ENCODE data around the gene PAK1.

Gene PAK1

GRCh38 chr11:77436969-77437368 lies 36.9 kb downstream of the PAK1 start:
- DNase-seq (ENCODE audit: low read depth in 2 of 3, low spot score in 1 of 3): no peak

GRCh38 chr11:77436506-77436905 lies 37.4 kb downstream of the PAK1 start:
- DNase-seq (ENCODE audit: low read depth in 2 of 3, low spot score in 1 of 3): no peak

GRCh38 chr11:77435972-77436371 lies 37.9 kb downstream of the PAK1 start:
- no peak for DNase-seq (ENCODE audit: low read depth in 2 of 3, low spot score in 1 of 3)

- DNase-seq (ENCODE audit: low read depth in 2 of 3, low spot score in 1 of 3): no peak
These were observed 42.1 kb downstream of the PAK1 start for GRCh38 chr11:77431813-77432212.

- no peak for DNase-seq (ENCODE audit: low read depth in 2 of 3, low spot score in 1 of 3)
These were observed 45.3 kb downstream of the PAK1 start for GRCh38 chr11:77428598-77428997.

GRCh38 chr11:77425346-77425745 lies 48.5 kb downstream of the PAK1 start:
- no peak for DNase-seq (ENCODE audit: low read depth in 2 of 3, low spot score in 1 of 3)

GRCh38 chr11:77424644-77425043 lies 49.2 kb downstream of the PAK1 start:
- no peak for DNase-seq (ENCODE audit: low read depth in 2 of 3, low spot score in 1 of 3)

- DNase-seq (ENCODE audit: low read depth in 2 of 3, low spot score in 1 of 3): no peak
These were observed 50.3 kb downstream of the PAK1 start for GRCh38 chr11:77423624-77424023.

GRCh38 chr11:77422687-77423086 lies 51.2 kb downstream of the PAK1 start:
- DNase-seq (ENCODE audit: low read depth in 2 of 3, low spot score in 1 of 3): no peak

GRCh38 chr11:77421041-77421723 lies 52.7 kb downstream of the PAK1 start:
- no peak for DNase-seq (ENCODE audit: low read depth in 2 of 3, low spot score in 1 of 3)

GRCh38 chr11:77418971-77419597 lies 54.8 kb downstream of the PAK1 start:
- DNase-seq (ENCODE audit: low read depth in 2 of 3, low spot score in 1 of 3): no peak

GRCh38 chr11:77418155-77418970 lies 55.5 kb downstream of the PAK1 start:
- no peak for DNase-seq (ENCODE audit: low read depth in 2 of 3, low spot score in 1 of 3)

- DNase-seq (ENCODE audit: low read depth in 2 of 3, low spot score in 1 of 3): no peak
These were observed 57.5 kb downstream of the PAK1 start for GRCh38 chr11:77416357-77416756.

- DNase-seq (ENCODE audit: low read depth in 2 of 3, low spot score in 1 of 3): no peak
These were observed 59.9 kb downstream of the PAK1 start for GRCh38 chr11:77413850-77414460.

GRCh38 chr11:77412814-77413213 lies 61.1 kb downstream of the PAK1 start:
- DNase-seq (ENCODE audit: low read depth in 2 of 3, low spot score in 1 of 3): no peak

GRCh38 chr11:77411717-77412441 lies 62.0 kb downstream of the PAK1 start:
- peak; percentile 66 to 75 (median 71) for DNase-seq (ENCODE audit: low read depth in 2 of 3, low spot score in 1 of 3)

GRCh38 chr11:77411137-77411707 lies 62.7 kb downstream of the PAK1 start:
- DNase-seq (ENCODE audit: low read depth in 2 of 3, low spot score in 1 of 3): peak in 1 of 3 donors; percentile 10

- DNase-seq (ENCODE audit: low read depth in 2 of 3, low spot score in 1 of 3): no peak
These were observed 63.6 kb downstream of the PAK1 start for GRCh38 chr11:77410076-77410827.

GRCh38 chr11:77409046-77409445 lies 64.8 kb downstream of the PAK1 start:
- no peak for DNase-seq (ENCODE audit: low read depth in 2 of 3, low spot score in 1 of 3)

GRCh38 chr11:77407613-77408012 lies 66.3 kb downstream of the PAK1 start:
- no peak for DNase-seq (ENCODE audit: low read depth in 2 of 3, low spot score in 1 of 3)

All from stimulated activated CD4-positive, alpha-beta T cell treated with anti-CD3 and anti-CD28 coated beads, Interleukin-12 subunit alpha, Interleukin-12 subunit beta, amount 100 ng/mL, for 48 hours (primary cell).